Kidney epithelial cell (primary cell): Measurements from ENCODE around the gene AQP5. TPM values are rescaled to one million over a fixed set of nuclear protein-coding genes. Genes with fewer than 3 reads are reported as not detected.

Source experiments
- DNase-seq: peaks from one replicate; pipeline ENCODE4 v3.0.0-alpha.2; 2010; ENCODE audit warnings: low read depth
- H3K27me3 ChIP-seq: 2 replicates; pipeline ENCODE4 v1.6.0; 2011; ENCODE audit warnings: low read length; ENCODE audit not compliant: control insufficient read depth, insufficient read depth
- H3K36me3 ChIP-seq: 2 replicates; pipeline ENCODE4 v1.5.1; 2011; ENCODE audit warnings: low read length; ENCODE audit not compliant: control insufficient read depth, insufficient read depth
- H3K4me3 ChIP-seq: 2 replicates; pipeline ENCODE4 v1.5.1; 2011; ENCODE audit warnings: low read depth, mild to moderate bottlenecking, control low read depth, low read length
- CTCF ChIP-seq: IDR thresholded peaks from 2 replicates; pipeline ENCODE4 v1.5.1; 2011; ENCODE audit warnings: mild to moderate bottlenecking, moderate library complexity, low read length, control low read depth, inconsistent platforms; ENCODE audit not compliant: insufficient read depth, poor library complexity, severe bottlenecking
- total RNA-seq: library from RNA; depleted of rRNA; stranded (reverse); fragments of >200 nt; gene quantifications from 2 replicates; pipeline ENCODE4 v1.2.3, GENCODE V29; 2015

The AQP5 gene
- total RNA-seq, 1 donor from 2014 or later = not detected

- H3K36me3 ChIP-seq = no peaks in the 10 kb centered on the region
- no peak for TF ChIP-seq CTCF
- no peaks in the 10 kb centered on the region for H3K27me3 ChIP-seq
- DNase-seq = no peak
- no peak overlapping the region for H3K4me3 ChIP-seq
These were observed 45.2 kb downstream of the AQP5 start for GRCh38 chr12:50006754-50007442.

GRCh38 chr12:50013361-50014147, 51.9 kb downstream of the AQP5 start:
- peaks cover 3% of the 10 kb centered on the region for H3K36me3 ChIP-seq
- TF ChIP-seq CTCF = no peak
- H3K27me3 ChIP-seq = no peaks in the 10 kb centered on the region
- DNase-seq = no peak
- no peak overlapping the region for H3K4me3 ChIP-seq

GRCh38 chr12:50014342-50014741, 52.7 kb downstream of the AQP5 start:
- no peak for DNase-seq
- Histone ChIP-seq H3K36me3 (peaks cover 3% of the 10 kb centered on the region), H3K27me3 (no peaks in the 10 kb centered on the region), H3K4me3 (no peak overlapping the region)
- TF ChIP-seq CTCF = no peak

Other genes with a start within 250 kb of the AQP5 start
- gene TMBIM6, start 220.3 kb upstream of the AQP5 start, total RNA-seq = 588 and 603 TPM in 2 replicates
- 24.1 and 27.6 TPM in 2 replicates for gene NCKAP5L, start 133.5 kb upstream of the AQP5 start, total RNA-seq
- gene BCDIN3D, start 118.8 kb upstream of the AQP5 start, total RNA-seq = 5.4 and 6.3 TPM in 2 replicates
- not detected in 2 replicates for gene FAIM2, start 58.0 kb upstream of the AQP5 start, total RNA-seq
- not detected in 2 replicates for gene AQP2, start 11.1 kb upstream of the AQP5 start, total RNA-seq
- not detected in 2 replicates for gene AQP6, start 11.1 kb downstream of the AQP5 start, total RNA-seq
- 12.1 and 12.3 TPM in 2 replicates for gene RACGAP1, start 63.6 kb downstream of the AQP5 start, total RNA-seq
- gene ASIC1, start 95.7 kb downstream of the AQP5 start, total RNA-seq = 0.75 and 3.6 TPM in 2 replicates
- 133 and 165 TPM in 2 replicates for gene SMARCD1, start 123.5 kb downstream of the AQP5 start, total RNA-seq
- gene GPD1, start 142.1 kb downstream of the AQP5 start, total RNA-seq = 0.04 and 0.14 TPM in 2 replicates
- gene COX14, start 150.4 kb downstream of the AQP5 start, total RNA-seq = 35.5 and 53.7 TPM in 2 replicates
- gene CERS5, start 205.5 kb downstream of the AQP5 start, total RNA-seq = 40.3 and 40.9 TPM in 2 replicates